Mesenteric fat pad (tissue), 1 donor: ENCODE measurements around the gene SFRP2. TPM values are rescaled to one million over a fixed set of nuclear protein-coding genes. Genes with fewer than 3 reads are reported as not detected.

Experiments used
- DNase-seq: peaks from one replicate; pipeline ENCODE4 v3.0.0-alpha.2; 2020; ENCODE audit warnings: low spot score
- total RNA-seq: library from RNA; stranded (reverse); fragmentation: NEBNext Ultra II Directional; extraction: Animal tissue kit (Norgen Biotek cat#: 25700); gene quantifications from one replicate; pipeline ENCODE4 v1.2.1, GENCODE V29; 2021
- donor health status: DM: yes; HTN: yes; CAD: no.

Gene SFRP2
- total RNA-seq, 1 donor from 2014 or later, result 38.2 TPM

GRCh38 chr4:153798901-153799693 is 10.2 kb upstream of the SFRP2 start:
- DNase-seq, result no peak

GRCh38 chr4:153798420-153798819 is 9.5 kb upstream of the SFRP2 start:
- no peak for DNase-seq

GRCh38 chr4:153794006-153794405 is 5.1 kb upstream of the SFRP2 start:
- DNase-seq, result no peak

- no peak for DNase-seq
These were observed 3.9 kb upstream of the SFRP2 start for GRCh38 chr4:153792618-153793247.

GRCh38 chr4:153791746-153792617 is 3.1 kb upstream of the SFRP2 start:
- no peak for DNase-seq

- DNase-seq, result no peak
These were observed 2.2 kb upstream of the SFRP2 start for GRCh38 chr4:153790962-153791551.

GRCh38 chr4:153790500-153790865 is 1.6 kb upstream of the SFRP2 start:
- DNase-seq, result no peak

GRCh38 chr4:153789741-153790499 is 1.0 kb upstream of the SFRP2 start:
- DNase-seq, result no peak

- no peak for DNase-seq
These were observed 851 bp downstream of the SFRP2 start for GRCh38 chr4:153788051-153788412.

GRCh38 chr4:153787575-153787974 is 1.3 kb downstream of the SFRP2 start:
- DNase-seq, result no peak

GRCh38 chr4:153787061-153787560 is 1.8 kb downstream of the SFRP2 start:
- no peak for DNase-seq

- DNase-seq, result no peak
These were observed 2.8 kb downstream of the SFRP2 start for GRCh38 chr4:153785910-153786721.

- no peak for DNase-seq
These were observed 4.7 kb downstream of the SFRP2 start for GRCh38 chr4:153784166-153784699.

- no peak for DNase-seq
These were observed 6.3 kb downstream of the SFRP2 start for GRCh38 chr4:153782581-153782980.

GRCh38 chr4:153781717-153782416 is 7.0 kb downstream of the SFRP2 start:
- DNase-seq, result no peak

GRCh38 chr4:153781280-153781679 is 7.6 kb downstream of the SFRP2 start:
- no peak for DNase-seq

GRCh38 chr4:153780876-153781275 is 8.0 kb downstream of the SFRP2 start:
- DNase-seq, result no peak

- DNase-seq, result no peak
These were observed 8.7 kb downstream of the SFRP2 start for GRCh38 chr4:153780221-153780620.

- no peak for DNase-seq
These were observed 10.5 kb downstream of the SFRP2 start for GRCh38 chr4:153778383-153778782.
